Endothelial cell of umbilical vein (primary cell): ENCODE measurements around the gene PIF1. TPM values are rescaled to one million over a fixed set of nuclear protein-coding genes. Genes with fewer than 3 reads are reported as not detected.

Source experiments
- BruUV-seq: library from RNA; stranded (reverse); fragments of 400-500 nt; replicated peaks from 2 replicates; lab custom pipeline; 2021; lab: Mats Ljungman, UMichigan
- CTCF ChIA-PET: fragments of 300-600, 350-600 bp; sonication (Branson Sonifier 250); formaldehyde crosslinking; loops from one replicate; lab custom pipeline; 2021; ENCODE audit warnings: antibody characterized with exemption, inconsistent platforms; lab: Charles Lee
- POLR2A ChIA-PET: fragments of 300-600, 350-600 bp; sonication (Branson Sonifier 250); formaldehyde crosslinking; loops from one replicate; lab custom pipeline; 2021; ENCODE audit warnings: antibody characterized with exemption, inconsistent platforms; lab: Charles Lee
- DNase-seq: peaks from one replicate; pipeline ENCODE4 v3.0.0-alpha.2; 2011; ENCODE audit warnings: low read depth, low spot score
- FAIRE-seq: peaks from 2 replicates; lab custom pipeline; 2011; peaks lifted over from hg19 to GRCh38; lab: Jason Lieb, UNC
- H2AFZ ChIP-seq: 2 replicates; pipeline ENCODE4 v1.6.0; 2012; ENCODE audit warnings: low read depth, low read length, control low read depth, inconsistent platforms
- H3K27ac ChIP-seq: 2 replicates; pipeline ENCODE4 v1.5.1; 2011; ENCODE audit warnings: low read depth, mild to moderate bottlenecking, control low read depth, low read length, moderate library complexity; ENCODE audit not compliant: insufficient read depth
- H3K27me3 ChIP-seq, 2 experiments: 2 replicates each; pipeline versions ENCODE4 v1.6.0 to v1.6.1; 2011; ENCODE audit warnings: low read length in 2 of 2, mixed read lengths in 1 of 2; ENCODE audit not compliant: control insufficient read depth in 2 of 2, insufficient read depth in 2 of 2
- H3K36me3 ChIP-seq, 2 experiments: 2 replicates in 1 of 2; 3 replicates in 1 of 2; pipeline ENCODE4 v1.5.1; 2011; ENCODE audit warnings: low read length in 2 of 2, mild to moderate bottlenecking in 1 of 2, moderate library complexity in 1 of 2; ENCODE audit not compliant: control insufficient read depth in 2 of 2, insufficient read depth in 2 of 2; ENCODE audit errors: extremely low read depth in 1 of 2
- H3K4me1 ChIP-seq: 3 replicates; pipeline ENCODE4 v1.5.1; 2011; ENCODE audit warnings: mild to moderate bottlenecking, low read length; ENCODE audit not compliant: control insufficient read depth, insufficient read depth; ENCODE audit errors: extremely low read depth
- H3K4me2 ChIP-seq: 2 replicates; pipeline ENCODE4 v1.6.1; 2011; ENCODE audit warnings: low read length, control low read depth, mixed read lengths; ENCODE audit not compliant: insufficient read depth
- H3K4me3 ChIP-seq, 3 experiments: fragments of 200-600 bp in 1 of 3; sonication (generic), shearing (Covaris generic) in 1 of 3; replicated peaks in 1 of 3; 2 replicates each; pipeline ENCODE4 v1.5.1; 2011 to 2016; ENCODE audit warnings: control low read depth in 3 of 3, low read length in 3 of 3, mild to moderate bottlenecking in 2 of 3, inconsistent platforms in 1 of 3, low read depth in 1 of 3, moderate library complexity in 1 of 3; ENCODE audit not compliant: insufficient read depth in 1 of 3
- H3K79me2 ChIP-seq: 2 replicates; pipeline ENCODE4 v1.6.0; 2012; ENCODE audit warnings: low read length, inconsistent platforms; ENCODE audit not compliant: control insufficient read depth, insufficient read depth
- H3K9ac ChIP-seq: replicated peaks from 2 replicates; pipeline ENCODE3; 2011; ENCODE audit warnings: low read length, control low read depth; ENCODE audit not compliant: insufficient read depth; ENCODE audit errors: extremely low read depth
- H3K9me1 ChIP-seq: replicated peaks from 3 replicates; pipeline ENCODE4 v1.6.0; 2011; ENCODE audit warnings: mild to moderate bottlenecking, low read length; ENCODE audit not compliant: control insufficient read depth, insufficient read depth; ENCODE audit errors: extremely low read depth
- H3K9me3 ChIP-seq: replicated peaks from 2 replicates; pipeline ENCODE4 v1.5.1; 2012; ENCODE audit warnings: low read length, inconsistent platforms; ENCODE audit not compliant: control insufficient read depth, insufficient read depth
- H4K20me1 ChIP-seq: replicated peaks from 2 replicates; pipeline ENCODE3; 2011; ENCODE audit warnings: mild to moderate bottlenecking, low read length; ENCODE audit not compliant: control insufficient read depth, insufficient read depth; ENCODE audit errors: extremely low read depth
- CTCF ChIP-seq, 2 donors: IDR thresholded peaks; 1 replicate in 1 of 2; 2 replicates in 1 of 2; pipeline ENCODE4 v1.5.1; 2011; ENCODE audit warnings: low read length in 2 of 2, mild to moderate bottlenecking in 2 of 2, moderate library complexity in 2 of 2, control low read depth in 1 of 2, inconsistent platforms in 1 of 2, low read depth in 1 of 2; ENCODE audit not compliant: insufficient read depth in 1 of 2; ENCODE audit errors: extremely low read depth in 1 of 2
- GATA2 ChIP-seq: IDR thresholded peaks from 2 replicates; pipeline ENCODE4 v1.7.0; 2011; ENCODE audit warnings: low read depth, mild to moderate bottlenecking, moderate library complexity, mixed read lengths, low read length; ENCODE audit not compliant: insufficient read length, insufficient read depth
- MYC ChIP-seq: IDR thresholded peaks from one replicate; pipeline ENCODE4 v1.6.1; 2011; ENCODE audit warnings: mild to moderate bottlenecking, low read depth, low read length
- POLR2A ChIP-seq: IDR thresholded peaks from 2 replicates; pipeline ENCODE4 v1.6.1; 2012; ENCODE audit warnings: low read depth, mild to moderate bottlenecking, control low read depth, low read length
- POLR2AphosphoS5 ChIP-seq: IDR thresholded peaks from 2 replicates; pipeline ENCODE4 v1.6.1; 2012; ENCODE audit warnings: low read depth, mild to moderate bottlenecking, control low read depth, low read length, moderate library complexity; ENCODE audit not compliant: insufficient read depth
- dilution Hi-C: fragments of 300-500 bp; cut with MboI; formaldehyde crosslinking; loops from one replicate; pipeline ENCODE4 v1.15.0; 2019; ENCODE audit warnings: low sequenced_read_pairs; ENCODE audit not compliant: extremely low pct_ligation_motif_present
- intact Hi-C: fragments of 100-400 bp; cut with micrococcal nuclease; formaldehyde crosslinking; loops from one replicate; pipeline ENCODE4 v1.10.0; 2022
- polyA plus RNA-seq, 4 experiments: library from polyadenylated mRNA; depleted of rRNA in 3 of 4; stranded (reverse) in 3 of 4; unstranded in 1 of 4; fragments of >200 nt; gene quantifications; 2 replicates each; pipeline versions ENCODE4 v1.2.1 to v1.2.3, GENCODE V29; 2011 to 2012; ENCODE audit warnings: missing spikeins in 1 of 4
- total RNA-seq: library from RNA; stranded (reverse); gene quantifications from 2 replicates; pipeline ENCODE4 v1.2.3, GENCODE V29; 2021
- TF ChIP-seq, protein P1 (sequence below): IDR thresholded peaks from 2 replicates; pipeline ENCODE4 v1.6.1; 2011; ENCODE audit not compliant: insufficient read depth, insufficient read length

Gene PIF1
- total and polyA plus RNA-seq, 2 donors (not counting 3 experiments of a cell fraction or from before 2014, with no cell fraction given), result 18.6 to 52.7 TPM

DNA sequence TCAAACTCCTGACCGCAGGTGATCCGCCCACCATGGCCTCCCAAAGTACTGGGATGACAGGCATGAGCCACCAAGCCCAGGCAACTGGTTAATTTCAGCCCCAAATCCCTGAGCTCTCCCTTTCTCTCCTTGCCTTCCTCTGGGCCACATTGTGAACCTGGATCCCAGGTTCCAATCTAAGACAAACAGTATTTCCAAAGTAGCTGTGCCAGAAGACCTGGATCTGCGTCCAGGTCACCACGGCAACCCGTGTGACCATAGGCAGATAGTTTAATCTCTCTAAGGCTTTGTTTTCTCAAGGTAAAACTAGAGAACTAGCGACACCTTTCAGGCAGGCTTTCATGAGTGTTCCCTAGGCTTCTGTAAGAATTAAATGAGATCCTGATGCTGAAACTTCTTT is 44.1 kb downstream of the PIF1 start:
- H4K20me1 ChIP-seq, result no peaks in the 10 kb centered on the region
- TF ChIP-seq CTCF (IDR thresholded peaks at IDR 0.05; ENCODE audit: extremely low read depth in 1 of 2, insufficient read depth in 1 of 2, low read depth in 1 of 2, low read length in 2 of 2) (no peak), GATA2 (no peak), POLR2A (no peak), MYC (no peak), POLR2AphosphoS5 (no peak)
- TF ChIP-seq, protein P1, sequence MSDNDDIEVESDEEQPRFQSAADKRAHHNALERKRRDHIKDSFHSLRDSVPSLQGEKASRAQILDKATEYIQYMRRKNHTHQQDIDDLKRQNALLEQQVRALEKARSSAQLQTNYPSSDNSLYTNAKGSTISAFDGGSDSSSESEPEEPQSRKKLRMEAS, result no peak
- FAIRE-seq, result no peak
- ChIA-PET POLR2A (no interaction called here), CTCF (interaction anchor here (0.6 to 5.4 kb wide), 3 partner anchors 28 to 536 kb away, joined by 3 to 40 read pairs (median 3); no protein-coding TSS in a partner anchor)
- H3K9me3 ChIP-seq, result no peaks in the 10 kb centered on the region
- no peak overlapping the region for H3K4me3 ChIP-seq
- H3K9me1 ChIP-seq, result no peaks in the 10 kb centered on the region
- intact Hi-C loops (no loop called here), dilution Hi-C loops (no loop called here)
- H3K36me3 ChIP-seq, result no peaks in the 10 kb centered on the region
- no peak overlapping the region for H3K9ac ChIP-seq
- no TSS peak for BruUV-seq
- H3K79me2 ChIP-seq, result no peaks in the 10 kb centered on the region
- H3K27me3 ChIP-seq, result peaks cover 0 to 4% of the 10 kb centered on the region in 2 experiments
- H3K4me1 ChIP-seq, result no peaks in the 10 kb centered on the region
- no peak for DNase-seq
- no peak overlapping the region for H3K27ac ChIP-seq
- H2AFZ ChIP-seq, result no peak overlapping the region
- H3K4me2 ChIP-seq, result no peak overlapping the region
